HG02588 (cell line): ENCODE results near the gene LRRC18.

Experiments used
- ATAC-seq: cut with Tn5 transposase; IDR thresholded peaks from one replicate; pipeline ENCODE4 v1.9.1; 2021; ENCODE audit warnings: mild to moderate bottlenecking, moderate library complexity; ENCODE audit not compliant: unreplicated experiment

Gene LRRC18

DNA sequence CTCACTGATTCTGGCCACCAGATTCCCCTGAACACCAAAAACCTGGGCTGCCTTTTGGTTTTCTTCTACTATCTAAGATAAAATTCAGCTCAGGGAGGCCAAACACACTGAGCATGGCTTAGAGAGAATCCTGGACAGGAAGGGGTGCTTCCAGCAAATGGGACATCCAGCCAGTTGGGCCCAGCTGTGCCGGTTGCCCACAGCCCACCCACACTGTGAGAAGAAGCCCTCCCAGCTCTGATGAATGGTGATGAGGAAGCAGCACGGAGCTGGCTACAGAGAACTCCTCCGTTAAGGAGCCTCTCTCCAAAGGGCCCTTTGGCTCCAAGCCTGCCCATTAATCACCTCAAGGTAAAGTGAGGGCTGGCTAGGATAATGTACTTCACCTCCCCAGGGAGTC is 15.9 kb downstream of the LRRC18 start:
- no peak for ATAC-seq

DNA sequence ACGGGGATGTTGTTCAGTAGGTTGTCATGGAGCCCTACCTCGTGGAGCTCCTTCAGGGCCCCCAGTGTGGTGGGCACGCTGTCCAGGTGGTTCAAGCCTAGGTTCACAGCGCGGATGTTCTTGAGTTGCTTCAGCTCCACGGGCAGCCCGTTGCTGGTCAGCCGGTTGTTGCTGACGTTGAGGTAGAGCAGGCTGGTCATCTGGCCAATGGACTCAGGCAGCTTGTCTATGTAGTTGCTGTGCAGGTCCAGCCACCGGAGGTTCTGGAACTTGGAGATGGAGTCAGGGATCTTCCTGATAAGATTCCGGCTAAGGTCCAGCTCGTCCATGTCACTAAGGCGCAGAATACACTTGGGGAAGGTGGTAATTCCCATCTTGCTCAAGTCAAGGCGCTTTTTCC is 26.0 kb downstream of the LRRC18 start:
- ATAC-seq = no peak

DNA sequence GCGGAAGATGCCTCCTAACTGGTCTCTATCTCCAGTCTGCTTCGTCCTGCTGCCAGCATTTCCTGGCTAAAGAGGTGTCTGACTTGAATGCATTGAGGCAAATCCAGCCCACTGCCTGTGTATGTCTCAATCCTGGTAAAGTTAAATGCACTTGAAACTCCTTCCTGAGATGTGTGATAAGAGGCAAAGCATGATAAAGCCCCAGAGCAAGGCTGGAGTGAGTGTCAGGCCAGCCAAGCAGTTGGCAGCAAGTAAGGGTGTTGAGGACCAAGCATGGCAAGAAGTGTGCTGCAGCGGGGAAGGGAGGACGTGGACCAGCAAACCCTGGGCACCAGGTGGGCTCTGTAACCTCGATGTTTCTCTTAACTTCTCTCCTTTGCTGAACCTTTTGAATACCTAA is 29.1 kb downstream of the LRRC18 start:
- ATAC-seq = no peak

DNA sequence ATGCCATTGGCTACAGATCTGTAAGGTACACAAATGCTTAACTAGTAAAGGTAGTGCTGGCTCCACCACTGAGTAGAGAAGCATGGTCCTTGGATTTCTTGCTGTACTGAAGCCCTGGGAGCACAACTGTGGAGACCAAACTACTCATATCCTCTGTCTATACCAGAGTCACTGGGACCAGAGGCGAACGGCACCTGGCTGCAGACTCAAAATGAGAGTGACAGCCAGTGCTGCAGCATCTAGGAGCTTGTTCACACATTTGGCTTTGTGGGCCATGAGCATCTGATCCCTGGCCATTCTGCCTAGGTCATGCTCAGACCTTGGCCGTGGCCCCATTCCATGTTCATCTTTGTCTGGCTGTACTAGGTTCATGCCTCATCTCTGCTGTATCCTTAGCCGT is 31.9 kb downstream of the LRRC18 start:
- ATAC-seq = no peak

DNA sequence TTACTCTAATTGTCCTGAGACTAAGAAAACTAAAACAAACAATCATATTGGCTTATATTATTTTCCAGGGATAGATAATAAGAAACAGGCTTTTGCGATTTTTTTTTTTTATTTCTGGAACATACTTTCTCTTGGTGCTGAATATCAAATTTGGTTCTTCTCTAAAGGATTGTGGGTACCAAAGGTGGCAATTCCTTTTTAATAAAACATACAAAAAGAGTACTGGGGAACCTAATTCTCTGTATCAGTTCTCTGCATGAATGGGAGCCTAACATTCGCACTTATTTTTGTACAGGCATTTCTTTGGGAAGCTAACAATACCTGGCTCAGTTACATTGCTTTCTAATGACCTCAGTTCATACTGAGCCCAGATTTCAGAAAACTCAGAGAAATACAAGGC is 32.8 kb downstream of the LRRC18 start:
- no peak for ATAC-seq

DNA sequence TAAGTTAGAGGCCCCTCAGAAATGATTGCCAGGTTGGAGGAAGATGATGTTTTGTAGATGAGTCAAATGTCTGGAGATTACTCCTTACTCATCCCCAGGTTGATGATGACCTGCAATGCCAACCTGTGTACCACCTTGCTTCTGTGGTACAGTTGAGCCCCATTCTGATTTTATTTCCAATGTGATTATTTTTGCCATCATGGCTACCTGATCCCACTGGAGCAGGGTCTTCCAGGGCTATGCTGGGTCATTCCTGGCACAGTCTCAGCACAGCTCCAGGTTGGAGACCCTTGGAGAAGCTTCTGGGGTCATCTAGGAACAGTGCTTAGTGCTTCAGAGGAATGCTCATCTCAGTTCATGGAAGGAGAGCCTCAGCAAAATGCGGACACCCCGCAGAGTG is 34.3 kb downstream of the LRRC18 start:
- ATAC-seq = no peak

DNA sequence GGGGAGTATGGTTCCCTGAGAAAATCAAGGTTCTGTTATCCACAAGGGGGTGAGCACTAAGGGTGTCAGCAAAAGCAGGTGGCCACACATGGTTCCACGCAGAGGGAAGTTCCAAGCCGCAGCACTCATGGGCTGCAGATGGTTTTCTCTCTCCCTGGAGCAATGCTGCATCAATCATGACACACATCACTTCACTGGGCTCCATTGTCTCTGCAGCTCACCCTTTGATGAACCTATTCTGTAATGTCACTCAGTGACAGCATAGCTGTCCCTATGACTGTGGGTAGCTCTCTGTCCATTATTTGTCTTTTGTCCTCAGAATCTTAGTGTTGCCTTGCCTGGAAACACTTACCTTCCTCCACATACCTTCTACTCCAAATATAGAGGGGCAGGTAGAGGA is 34.8 kb downstream of the LRRC18 start:
- no peak for ATAC-seq

DNA sequence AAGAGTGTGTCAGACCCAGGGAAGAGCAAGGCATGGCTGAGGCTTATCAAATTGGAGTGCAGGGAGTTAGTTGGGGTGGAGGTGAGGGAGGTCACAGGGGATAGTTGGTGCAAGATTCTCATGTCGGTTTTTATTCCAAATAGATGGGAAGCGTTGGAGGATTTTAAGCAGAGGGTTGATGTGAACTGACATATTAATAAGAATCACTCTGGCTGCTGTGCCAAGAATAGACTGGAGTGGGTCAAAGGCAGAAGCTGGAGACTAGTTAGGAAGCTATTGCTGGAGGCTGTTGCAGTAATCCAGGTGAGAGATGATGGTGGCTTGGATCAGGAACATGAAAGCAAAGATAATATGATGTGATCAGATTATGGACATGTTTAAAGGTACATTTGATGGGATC is 36.5 kb downstream of the LRRC18 start:
- ATAC-seq = no peak

DNA sequence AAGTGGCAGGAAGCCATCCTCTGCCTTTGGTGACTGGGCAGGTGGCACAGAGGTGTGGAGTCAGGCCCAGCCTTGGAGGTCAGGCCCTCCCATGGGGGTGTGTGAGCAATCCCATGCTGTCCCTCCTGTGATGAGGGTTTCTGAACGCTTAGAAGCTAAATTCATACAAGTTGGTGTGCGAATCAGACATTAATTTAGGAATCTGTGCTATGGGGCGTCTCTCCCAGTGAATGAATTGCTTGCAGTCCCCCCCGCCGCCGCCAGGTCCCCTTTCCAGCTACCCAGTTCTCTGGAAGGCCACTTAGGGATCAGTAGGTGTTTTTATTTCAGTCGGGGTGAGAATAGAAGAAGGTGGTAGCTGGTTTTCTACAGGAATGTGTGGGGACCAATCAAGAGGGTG is 37.5 kb downstream of the LRRC18 start:
- ATAC-seq = no peak

DNA sequence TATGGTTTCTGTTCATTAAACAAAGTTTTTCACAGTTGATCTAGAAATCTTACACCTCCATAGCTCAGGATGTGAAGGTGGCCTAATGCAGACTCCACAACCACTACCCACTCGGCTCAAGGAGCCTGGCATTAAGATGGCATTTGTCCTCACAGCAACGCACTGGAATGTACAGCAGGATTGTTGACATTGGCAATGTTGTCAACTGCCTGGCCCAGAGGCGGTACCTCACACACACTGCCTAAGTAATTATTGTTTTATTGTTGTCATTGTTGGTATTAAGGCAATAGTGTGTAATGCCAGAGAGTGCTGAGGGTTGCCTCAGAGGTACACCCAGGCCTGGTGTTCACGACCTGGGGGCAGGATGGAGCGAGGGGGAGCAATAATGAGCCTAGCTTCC is 38.3 kb downstream of the LRRC18 start:
- ATAC-seq = no peak

DNA sequence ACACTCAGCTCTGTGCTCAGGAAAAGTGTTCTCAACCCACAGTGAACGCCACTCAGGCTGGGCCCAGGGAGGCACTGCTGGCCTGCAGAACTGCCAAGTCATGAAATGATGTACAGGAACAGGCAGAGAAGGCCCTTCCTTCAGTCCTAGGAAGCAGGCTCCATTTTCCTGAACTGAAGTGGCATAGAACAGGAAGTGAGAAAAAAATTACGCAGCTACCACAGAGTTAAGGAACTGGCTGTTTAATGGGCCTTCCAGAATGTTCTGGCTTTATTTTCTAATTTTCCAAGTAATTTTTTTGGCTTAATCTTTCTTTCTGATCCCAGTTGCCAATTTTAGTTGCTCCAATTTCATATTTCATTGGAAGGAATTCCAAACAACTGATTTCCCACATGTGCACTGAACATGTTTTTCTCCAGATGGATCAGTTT is 39.3 kb downstream of the LRRC18 start:
- no peak for ATAC-seq

DNA sequence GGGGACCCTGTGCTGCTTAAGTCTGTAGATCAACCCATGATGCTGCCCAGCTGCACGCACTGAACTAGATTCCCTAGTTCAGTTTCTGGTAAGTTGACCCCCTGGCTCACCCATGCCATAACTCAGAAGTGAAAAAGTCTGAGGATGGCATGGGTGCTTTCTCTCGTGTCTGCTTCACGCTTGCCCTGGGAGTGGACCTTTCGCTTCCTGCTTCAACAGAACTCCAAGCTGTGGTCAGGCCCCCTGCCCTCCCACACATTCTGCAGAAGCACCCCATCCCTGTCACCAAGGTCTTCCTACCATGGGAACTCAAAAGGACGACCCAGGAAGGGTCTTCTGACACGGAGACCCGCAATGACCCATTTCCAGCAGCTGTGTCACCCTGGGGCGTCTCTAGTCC is 39.9 kb downstream of the LRRC18 start:
- no peak for ATAC-seq

DNA sequence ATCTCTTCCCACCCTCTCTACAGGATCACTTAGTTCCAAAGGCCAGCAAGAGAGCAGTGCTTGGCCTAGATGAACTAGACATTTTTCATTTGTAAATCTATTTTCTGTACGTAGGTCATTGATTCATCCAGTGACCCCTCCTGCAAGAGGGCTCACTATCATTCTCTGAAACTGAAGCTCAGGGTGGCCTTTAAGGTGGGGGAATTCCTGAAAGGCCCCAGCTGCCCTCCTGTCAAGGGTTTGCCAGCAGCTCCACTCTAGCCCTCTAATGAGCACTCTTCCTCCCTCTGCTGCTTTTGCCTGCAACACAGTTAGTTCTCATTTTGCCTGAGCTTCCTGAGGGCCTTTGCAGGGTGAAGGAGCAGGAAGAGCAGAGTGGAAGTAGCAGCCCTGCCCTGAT is 41.2 kb downstream of the LRRC18 start:
- no peak for ATAC-seq

DNA sequence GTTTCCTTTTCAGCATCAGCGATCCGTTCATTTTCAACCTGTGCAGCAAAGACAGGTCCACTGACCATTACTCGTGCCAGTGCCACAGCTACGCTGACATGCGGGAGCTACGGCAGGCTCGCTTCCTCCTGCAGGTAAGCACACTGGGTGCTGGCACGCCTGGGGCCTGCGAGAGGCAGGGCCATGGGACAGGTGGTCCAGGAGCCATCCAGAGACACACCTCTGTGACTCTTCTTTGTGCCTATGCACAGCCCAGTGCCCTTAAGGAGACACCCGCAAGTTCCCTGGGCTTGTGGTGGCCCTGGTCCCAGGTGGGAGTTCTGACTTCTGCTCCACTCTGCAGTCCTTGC is 42.2 kb downstream of the LRRC18 start:
- ATAC-seq = no peak

DNA sequence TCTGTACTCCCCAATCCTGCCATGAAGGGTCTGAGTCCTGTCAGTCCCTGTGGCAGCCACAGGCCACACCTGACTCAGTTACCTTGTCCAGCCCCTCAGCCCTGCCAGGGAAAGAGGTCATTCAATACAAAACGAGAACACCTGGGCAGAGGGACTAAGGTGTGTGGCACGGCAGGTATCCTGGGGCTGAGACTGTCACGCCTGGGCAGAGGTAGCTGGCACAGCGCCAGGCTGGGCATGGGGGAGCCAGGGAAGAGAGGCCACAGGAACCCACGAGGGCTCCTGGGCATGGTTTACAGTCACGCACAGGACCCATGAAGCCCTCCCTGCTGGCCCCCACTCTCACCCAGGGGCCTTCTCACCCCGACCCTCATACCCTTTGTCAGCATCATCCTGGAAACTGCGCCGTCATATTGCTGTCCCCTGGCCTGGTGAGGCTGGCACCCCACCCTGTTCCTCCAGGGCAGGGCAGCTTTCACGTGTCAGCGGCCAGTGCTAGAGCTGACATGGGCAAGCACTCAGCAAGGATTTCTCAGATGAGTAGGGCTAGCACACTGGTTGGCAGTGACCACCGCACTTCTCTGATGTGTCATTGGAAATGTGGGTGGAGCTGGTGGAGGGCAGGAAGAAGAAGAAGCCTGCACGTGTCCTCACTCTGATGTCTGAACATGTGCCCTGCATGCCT is 42.7 kb downstream of the LRRC18 start:
- ATAC-seq = no peak

DNA sequence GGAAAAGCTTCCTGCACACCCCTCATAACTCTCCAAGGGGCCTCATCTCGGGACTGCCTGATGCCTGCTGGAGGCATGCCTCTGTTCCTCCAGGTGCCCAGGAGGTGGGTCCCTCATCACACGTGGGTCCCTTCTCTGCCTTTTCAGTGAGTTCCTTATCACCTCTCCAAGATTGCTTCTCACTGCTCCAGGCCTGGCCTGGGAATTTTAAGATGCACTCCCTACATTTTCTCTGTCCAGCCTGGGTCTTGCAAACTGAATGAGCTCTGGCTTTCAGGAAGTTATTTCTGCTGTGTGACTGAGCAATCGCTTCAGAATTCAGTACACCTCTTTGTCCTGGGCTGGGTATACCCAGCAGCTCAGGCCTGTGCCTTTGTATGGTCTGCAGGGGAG is 43.8 kb downstream of the LRRC18 start:
- ATAC-seq = no peak

DNA sequence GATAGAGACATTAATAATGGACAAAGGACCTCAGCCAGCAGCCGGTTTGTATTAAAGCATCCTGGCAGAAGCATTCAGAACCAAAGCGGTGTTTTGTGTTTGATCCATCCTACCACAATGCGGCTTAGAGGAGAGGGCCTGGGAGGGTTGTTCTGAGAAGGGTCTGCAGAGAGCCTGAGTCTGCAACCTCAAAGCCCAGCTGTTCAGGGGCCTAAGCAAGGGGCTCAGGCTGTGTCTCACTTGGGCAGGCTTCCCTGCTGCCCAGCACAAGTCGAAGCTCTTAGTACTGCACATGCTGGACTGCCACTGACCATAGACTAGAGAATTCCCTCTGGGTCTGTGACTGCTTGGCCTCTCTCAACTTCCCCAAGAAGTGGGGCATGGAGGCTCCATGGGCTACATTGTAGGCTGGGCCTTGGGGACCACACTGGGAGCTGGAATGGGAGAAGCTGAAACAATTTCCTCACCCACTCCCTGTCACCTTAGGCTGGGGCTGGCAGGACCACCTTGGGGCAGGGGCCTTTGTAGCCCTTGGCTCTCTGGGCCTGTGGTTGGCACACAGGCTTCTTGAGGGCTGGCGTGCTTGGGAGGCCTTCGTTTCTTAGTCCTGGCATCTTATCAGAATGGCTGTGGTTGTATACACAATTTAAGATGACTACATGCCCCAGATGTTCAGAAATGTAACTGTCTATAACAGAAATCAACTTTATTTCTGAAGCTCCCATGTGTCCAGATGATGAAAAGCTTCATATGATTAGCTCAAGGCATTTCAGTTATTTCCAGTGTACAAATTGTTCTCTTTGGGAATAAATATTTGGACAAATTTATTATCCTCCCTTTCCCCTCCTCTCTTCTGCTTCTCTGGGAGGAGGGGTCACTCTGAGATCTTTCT is 44.5 kb downstream of the LRRC18 start:
- no peak for ATAC-seq

DNA sequence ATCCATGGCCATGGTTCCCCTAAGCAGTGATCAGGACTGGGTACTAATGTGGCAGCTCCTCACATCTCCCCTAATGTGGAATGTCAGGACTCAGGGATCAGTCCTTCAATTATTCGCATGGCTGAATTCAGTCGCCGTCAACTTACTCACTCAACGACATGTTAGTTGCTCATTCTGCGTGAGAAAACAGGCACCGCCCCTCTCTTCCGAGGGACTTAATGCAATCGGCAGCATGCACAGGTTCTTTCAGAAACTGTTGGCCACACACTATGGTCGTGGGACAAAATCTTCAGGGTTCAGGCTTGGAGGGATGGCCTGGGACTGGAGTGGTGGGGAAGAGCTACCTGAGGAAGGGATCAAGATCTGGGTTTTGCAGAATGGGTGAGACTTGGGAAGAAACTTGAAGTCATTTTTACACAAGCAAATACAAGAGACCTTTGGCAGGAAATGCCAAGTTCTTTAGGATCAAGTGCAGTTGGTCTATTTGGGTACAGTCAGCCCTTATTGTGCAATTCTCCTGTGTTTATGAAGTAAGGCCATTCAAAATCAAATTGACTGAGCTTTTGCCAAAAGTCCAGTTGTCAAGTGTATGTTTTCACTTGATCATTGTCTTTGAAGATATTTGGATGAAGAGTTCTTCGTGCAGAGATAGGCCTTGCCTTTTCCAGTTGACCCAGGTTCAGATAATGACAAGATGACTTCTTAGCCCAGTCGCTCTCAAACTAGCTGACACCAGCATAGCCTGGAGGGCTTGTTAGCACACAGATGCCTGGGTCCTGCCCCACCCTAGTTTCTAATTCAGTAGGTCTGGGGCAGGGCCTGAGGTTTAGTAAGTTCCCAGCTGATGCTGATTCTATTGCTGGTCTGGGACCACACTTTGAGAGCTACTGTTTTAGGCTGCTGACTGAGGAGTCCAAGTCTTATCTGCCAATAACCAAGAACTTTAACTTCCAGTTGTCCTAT is 48.5 kb downstream of the LRRC18 start:
- ATAC-seq = no peak

DNA sequence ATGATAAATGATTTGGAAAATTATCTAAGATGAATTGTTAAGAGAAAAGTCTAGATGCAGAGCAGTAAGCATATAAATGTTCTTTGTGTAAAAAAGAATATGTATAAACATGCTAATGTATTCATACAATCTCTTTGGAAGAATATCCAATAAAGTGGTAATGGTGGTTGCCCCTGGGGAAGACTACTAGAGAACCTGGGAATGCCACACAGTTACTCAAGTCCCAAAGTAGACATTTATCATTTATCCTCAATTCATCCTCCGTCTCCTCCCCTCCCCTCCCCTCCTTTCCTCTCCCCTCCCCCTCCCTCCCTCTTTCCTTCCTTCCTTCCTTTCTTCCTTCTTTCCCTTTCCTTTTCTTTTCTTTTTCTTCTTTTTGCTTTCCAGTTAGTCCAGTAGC is 51.7 kb downstream of the LRRC18 start:
- no peak for ATAC-seq

DNA sequence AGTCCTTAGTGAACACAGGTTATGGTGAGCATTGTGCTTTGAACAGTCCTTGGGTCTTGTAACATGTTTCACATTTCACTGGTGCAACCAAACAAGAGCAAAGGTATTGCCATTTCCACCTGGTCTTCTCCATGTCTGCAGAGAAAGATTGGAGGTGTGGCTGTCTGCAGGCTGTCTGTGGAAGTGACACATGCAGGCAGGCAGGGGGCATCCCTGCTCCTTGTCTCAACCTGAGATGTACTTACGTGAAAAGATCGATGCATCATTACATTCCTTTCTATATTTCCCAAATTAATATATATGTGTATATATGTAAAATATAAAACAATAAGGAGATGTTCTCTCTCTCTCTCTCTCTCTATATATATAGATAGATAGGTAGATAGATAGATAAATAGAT is 54.3 kb downstream of the LRRC18 start:
- ATAC-seq = no peak
